CD4-positive, alpha-beta T cell treated with Interleukin-12 subunit alpha and Interleukin-12 subunit beta, for 1 hour (primary cell): ENCODE results near the gene UNC45B.
A peak's percentile ranks its signal among the peaks of the same experiment; 100 is the strongest.
"Not testable (repeated sequence)": the region's sequence is repeated elsewhere in the genome, so short reads cannot be mapped to it uniquely, and the experiment has no call there.

Experiments
- DNase-seq: peaks from one replicate; pipeline ENCODE4 v3.0.0-alpha.2; 2020

UNC45B gene

GRCh38 chr17:35214631-35215273, 67.1 kb downstream of the UNC45B start:
- peak; percentile 50 for DNase-seq

- no peak for DNase-seq
Observed at GRCh38 chr17:35217107-35217506, 69.5 kb downstream of the UNC45B start.

- peak; percentile 23 for DNase-seq
Observed at GRCh38 chr17:35218915-35219314, 71.3 kb downstream of the UNC45B start.

GRCh38 chr17:35222452-35222851, 74.8 kb downstream of the UNC45B start:
- DNase-seq: no peak

GRCh38 chr17:35224436-35224835, 76.8 kb downstream of the UNC45B start:
- DNase-seq: no peak

GRCh38 chr17:35227546-35227945, 79.9 kb downstream of the UNC45B start:
- no peak for DNase-seq

- no peak for DNase-seq
Observed at GRCh38 chr17:35229638-35230037, 82.0 kb downstream of the UNC45B start.

- not testable (repeated sequence) for DNase-seq
Observed at GRCh38 chr17:35234315-35234714, 86.7 kb downstream of the UNC45B start.

GRCh38 chr17:35235289-35235688, 87.7 kb downstream of the UNC45B start:
- no peak for DNase-seq

- DNase-seq: no peak
Observed at GRCh38 chr17:35235917-35236316, 88.3 kb downstream of the UNC45B start.

- no peak for DNase-seq
Observed at GRCh38 chr17:35236821-35237220, 89.2 kb downstream of the UNC45B start.

- DNase-seq: peak; percentile 24
Observed at GRCh38 chr17:35238821-35239220, 91.2 kb downstream of the UNC45B start.
